GM23248 (cell line): Measurements from ENCODE around the gene NOS1. TPM values are rescaled to one million over a fixed set of nuclear protein-coding genes. Genes with fewer than 3 reads are reported as not detected.

Source experiments
- DNase-seq: peaks from one replicate; pipeline ENCODE4 v3.0.0-alpha.2; 2015
- H2AFZ ChIP-seq: fragments of 200-600 bp; sonication (generic); 2 replicates; pipeline ENCODE4 v1.6.1; 2016; ENCODE audit warnings: antibody characterized with exemption
- H3F3A ChIP-seq: fragments of 200-600 bp; sonication (generic); 2 replicates; pipeline ENCODE4 v1.6.1; 2016; ENCODE audit warnings: mild to moderate bottlenecking, antibody characterized with exemption, mixed run types; ENCODE audit not compliant: insufficient read depth
- H3K27ac ChIP-seq: fragments of 200-600 bp; sonication (generic); 2 replicates; pipeline ENCODE4 v1.5.1; 2016; ENCODE audit warnings: mild to moderate bottlenecking
- H3K27me3 ChIP-seq: fragments of 200-600 bp; sonication (generic); replicated peaks from 2 replicates; pipeline ENCODE4 v1.6.1; 2016; ENCODE audit warnings: mild to moderate bottlenecking; ENCODE audit not compliant: insufficient read depth
- H3K36me3 ChIP-seq: fragments of 200-600 bp; sonication (generic); 2 replicates; pipeline ENCODE4 v1.6.1; 2016; ENCODE audit warnings: low read depth, mild to moderate bottlenecking
- H3K4me1 ChIP-seq: fragments of 200-600 bp; sonication (generic); 2 replicates; pipeline ENCODE4 v1.6.1; 2016; ENCODE audit warnings: mild to moderate bottlenecking; ENCODE audit not compliant: insufficient read depth
- H3K4me2 ChIP-seq: fragments of 200-600 bp; sonication (generic); one replicate; pipeline ENCODE4 v1.6.1; 2016; ENCODE audit warnings: mild to moderate bottlenecking; ENCODE audit not compliant: unreplicated experiment
- H3K4me3 ChIP-seq: fragments of 200-600 bp; sonication (generic); 2 replicates; pipeline ENCODE4 v1.5.1; 2016; ENCODE audit warnings: mild to moderate bottlenecking
- H3K79me2 ChIP-seq: fragments of 200-600 bp; sonication (generic); 2 replicates; pipeline ENCODE4 v1.6.1; 2016; ENCODE audit warnings: mild to moderate bottlenecking; ENCODE audit not compliant: insufficient read depth
- H3K9ac ChIP-seq: fragments of 200-600 bp; sonication (generic); 2 replicates; pipeline ENCODE4 v1.6.1; 2016; ENCODE audit warnings: mild to moderate bottlenecking
- H3K9me2 ChIP-seq: fragments of 200-600 bp; sonication (generic); 2 replicates; pipeline ENCODE4 v1.6.1; 2016; ENCODE audit warnings: mixed run types, mild to moderate bottlenecking, moderate library complexity; ENCODE audit not compliant: insufficient read depth
- H3K9me3 ChIP-seq: fragments of 200-600 bp; sonication (generic); one replicate; pipeline ENCODE4 v1.6.1; 2017; ENCODE audit warnings: low read depth
- H4K20me1 ChIP-seq: fragments of 200-600 bp; sonication (generic); 2 replicates; pipeline ENCODE4 v1.6.0; 2016; ENCODE audit not compliant: insufficient read depth
- EZH2 ChIP-seq: fragments of 200-600 bp; sonication (generic); IDR thresholded peaks from 2 replicates; pipeline ENCODE4 v1.6.1; 2018; ENCODE audit warnings: antibody characterized with exemption, mild to moderate bottlenecking; ENCODE audit not compliant: insufficient read depth, poor library complexity, severe bottlenecking
- EZH2phosphoT487 ChIP-seq: fragments of 200-600 bp; sonication (generic); IDR thresholded peaks from 2 replicates; pipeline ENCODE4 v1.6.1; 2018; ENCODE audit warnings: antibody characterized with exemption, moderate library complexity, mild to moderate bottlenecking, low read depth; ENCODE audit not compliant: insufficient read depth
- WGBS, 2 experiments: methylation state at CpG; one replicate each; pipeline ENCODE4 v1.1.6; 2015 to 2017; ENCODE audit warnings: low lambda C conversion rate in 2 of 2, low coverage in 1 of 2; ENCODE audit errors: missing lambda C conversion rate in 2 of 2; 5-methylcytosine and 5-hydroxymethylcytosine counted together
- in situ Hi-C: fragments of 300-500 bp; cut with MboI; formaldehyde crosslinking; loops from 2 replicates; pipeline ENCODE4 v1.15.0; 2020
- polyA plus RNA-seq: library from polyadenylated mRNA; unstranded; fragments of >200 nt; fragmentation: Nextera tagmentation; extraction: Ambion mirVana; gene quantifications from 2 replicates; pipeline ENCODE4 v1.2.1, GENCODE V29; 2016
- total RNA-seq: library from RNA; depleted of rRNA; stranded (reverse); fragments of >200 nt; shearing (Covaris generic); gene quantifications from 2 replicates; pipeline ENCODE4 v1.2.3, GENCODE V29; 2014

Gene NOS1
- total and polyA plus RNA-seq, 2 experiments from 2014 or later: not detected

DNA sequence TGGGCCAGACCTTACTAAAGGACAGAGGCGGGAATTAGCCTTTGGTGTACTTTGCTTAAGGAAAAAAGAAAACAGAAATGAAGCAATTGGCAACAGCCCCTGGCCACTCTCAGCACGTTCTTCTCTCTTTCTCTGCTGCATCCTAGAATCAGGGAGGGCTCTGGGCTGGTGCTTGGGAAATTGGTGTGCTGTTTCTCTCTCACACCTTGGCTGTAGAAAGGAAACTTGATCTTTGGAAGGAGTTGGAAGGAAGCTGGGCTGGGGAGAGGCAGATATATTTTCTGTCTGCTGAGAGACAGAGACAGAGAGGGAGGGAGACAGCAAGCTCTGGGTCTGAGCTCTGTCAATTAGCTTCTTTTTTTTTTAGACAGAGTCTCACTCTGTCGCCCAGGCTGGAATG is 27.4 kb downstream of the NOS1 start:
- Histone ChIP-seq H4K20me1 (no peaks in the 10 kb centered on the region), H3F3A (no peaks in the 10 kb centered on the region), H3K27me3 (no peaks in the 10 kb centered on the region), H3K9me2 (no peaks in the 10 kb centered on the region), H3K79me2 (no peaks in the 10 kb centered on the region), H3K4me1 (no peaks in the 10 kb centered on the region), H3K4me3 (no peak overlapping the region), H3K9me3 (no peaks in the 10 kb centered on the region), H3K4me2 (no peak overlapping the region), H3K36me3 (no peaks in the 10 kb centered on the region), H3K27ac (no peak overlapping the region), H3K9ac (no peak overlapping the region), H2AFZ (no peak overlapping the region)
- no peak for DNase-seq
- in situ Hi-C loops: no loop called here
- TF ChIP-seq EZH2 (no peak), EZH2phosphoT487 (no peak)
- 18 to 23% methylated on average over 3 of the region's 3 CpGs for WGBS, 2 experiments

DNA sequence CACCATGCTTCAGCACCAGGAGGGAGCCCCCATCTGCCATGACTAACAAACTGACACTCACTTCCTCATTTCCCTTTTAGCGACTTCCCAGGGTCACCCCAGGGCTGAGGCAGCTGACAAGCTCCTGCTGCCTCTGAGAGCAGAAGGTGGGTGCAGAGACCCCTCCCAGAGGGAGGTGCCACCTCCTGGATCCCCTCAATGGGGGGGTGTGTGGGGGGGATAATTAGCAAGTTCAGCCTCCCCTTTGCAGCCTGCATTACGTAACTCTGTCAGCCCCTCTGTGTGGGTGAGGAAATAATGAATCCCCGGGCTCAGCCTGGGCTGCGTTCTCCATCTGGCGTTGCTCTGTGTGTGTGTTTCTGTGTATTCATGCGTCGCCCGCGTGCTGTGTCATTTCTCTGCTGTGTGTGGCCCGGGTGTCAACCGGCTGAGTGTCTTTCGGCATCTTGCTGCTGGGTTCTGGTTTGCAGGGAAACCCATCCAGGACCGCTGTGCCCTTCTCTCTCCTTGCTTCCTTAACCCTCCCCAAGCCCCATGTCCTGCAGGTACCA is 28.0 kb downstream of the NOS1 start:
- H3K4me1 ChIP-seq: no peaks in the 10 kb centered on the region
- no peaks in the 10 kb centered on the region for H3K27me3 ChIP-seq
- WGBS, 2 experiments: 3 to 8% methylated on average over 13 of the region's 13 CpGs
- in situ Hi-C loops: no loop called here
- TF ChIP-seq EZH2phosphoT487: no peak
- TF ChIP-seq EZH2: no peak
- H3K9me3 ChIP-seq: no peaks in the 10 kb centered on the region
- no peaks in the 10 kb centered on the region for H3K36me3 ChIP-seq
- H3F3A ChIP-seq: no peaks in the 10 kb centered on the region
- H2AFZ ChIP-seq: no peak overlapping the region
- H3K79me2 ChIP-seq: no peaks in the 10 kb centered on the region
- no peak overlapping the region for H3K27ac ChIP-seq
- no peaks in the 10 kb centered on the region for H4K20me1 ChIP-seq
- no peak overlapping the region for H3K4me2 ChIP-seq
- no peak overlapping the region for H3K4me3 ChIP-seq
- H3K9me2 ChIP-seq: no peaks in the 10 kb centered on the region
- DNase-seq: no peak
- no peak overlapping the region for H3K9ac ChIP-seq

DNA sequence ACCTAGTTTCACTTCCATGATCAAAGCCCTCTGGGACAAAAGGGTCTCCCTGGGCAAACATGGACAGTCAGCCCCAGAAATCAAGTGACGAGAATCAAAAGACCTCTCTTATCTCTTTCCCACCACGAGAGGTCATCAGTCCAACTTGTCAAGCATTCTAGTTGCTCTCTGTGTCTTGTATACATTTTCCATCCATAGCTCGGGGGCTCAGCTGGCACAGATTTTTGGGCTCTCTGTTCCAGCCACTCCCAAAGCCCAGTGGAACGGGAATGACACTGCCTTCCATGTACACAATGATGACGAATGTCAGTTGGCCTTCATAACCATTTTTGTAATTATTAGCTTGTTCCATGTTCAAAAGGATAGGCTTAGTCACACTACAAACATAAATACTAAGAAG is 29.7 kb downstream of the NOS1 start:
- in situ Hi-C loops: no loop called here
- Histone ChIP-seq H3K4me3 (no peak overlapping the region), H3K9me3 (no peaks in the 10 kb centered on the region), H2AFZ (no peak overlapping the region), H3K4me1 (no peaks in the 10 kb centered on the region), H3K27ac (no peak overlapping the region), H3K79me2 (no peaks in the 10 kb centered on the region), H3K36me3 (no peaks in the 10 kb centered on the region), H4K20me1 (no peaks in the 10 kb centered on the region), H3K27me3 (no peaks in the 10 kb centered on the region), H3K9ac (no peak overlapping the region), H3K4me2 (no peak overlapping the region), H3K9me2 (no peaks in the 10 kb centered on the region), H3F3A (no peaks in the 10 kb centered on the region)
- WGBS, 2 experiments: 22 to 23% methylated on average over 5 of the region's 5 CpGs
- TF ChIP-seq EZH2 (no peak), EZH2phosphoT487 (no peak)
- no peak for DNase-seq

DNA sequence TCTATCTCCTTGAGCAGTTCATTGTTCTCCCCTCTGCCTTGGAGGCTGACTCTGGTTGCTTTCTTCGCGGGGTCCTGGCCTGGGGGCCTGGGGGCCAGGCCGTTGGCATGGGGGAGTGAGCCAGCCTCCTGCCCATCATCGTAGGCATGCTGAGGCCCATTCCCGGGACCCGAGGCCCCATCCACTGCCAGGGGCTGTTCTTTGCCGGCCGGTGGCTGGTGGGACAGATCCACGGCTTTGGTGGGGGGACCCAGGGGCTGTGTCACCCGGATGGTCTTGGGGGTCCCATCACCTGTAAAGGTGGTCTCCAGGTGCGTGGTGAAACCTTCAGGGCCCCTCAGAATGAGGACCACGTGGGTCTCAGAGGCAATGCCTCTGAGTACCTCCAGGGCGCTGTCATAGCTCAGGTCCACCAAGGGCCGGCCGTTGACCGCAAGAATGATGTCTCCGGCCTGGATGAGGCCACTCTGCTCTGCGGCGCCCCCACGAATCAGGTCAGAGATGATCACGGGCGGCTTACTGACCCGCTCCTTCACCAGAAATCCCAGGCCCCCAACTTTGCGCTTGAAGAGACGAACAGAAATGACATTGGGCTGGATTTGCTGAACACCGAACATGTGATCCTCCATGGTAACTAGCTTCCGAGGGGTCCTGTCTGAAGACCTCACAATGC is 30.8 kb downstream of the NOS1 start:
- no peaks in the 10 kb centered on the region for H3K9me2 ChIP-seq
- no peaks in the 10 kb centered on the region for H3K9me3 ChIP-seq
- TF ChIP-seq EZH2: no peak
- no peak for TF ChIP-seq EZH2phosphoT487
- H3K4me3 ChIP-seq: no peak overlapping the region
- no peak overlapping the region for H3K27ac ChIP-seq
- no peaks in the 10 kb centered on the region for H3F3A ChIP-seq
- 62 to 71% methylated on average over 25 to 26 of the region's 27 CpGs for WGBS, 2 experiments
- no peaks in the 10 kb centered on the region for H3K79me2 ChIP-seq
- in situ Hi-C loops: no loop called here
- H2AFZ ChIP-seq: no peak overlapping the region
- H4K20me1 ChIP-seq: no peaks in the 10 kb centered on the region
- H3K9ac ChIP-seq: no peak overlapping the region
- no peaks in the 10 kb centered on the region for H3K27me3 ChIP-seq
- H3K4me2 ChIP-seq: no peak overlapping the region
- H3K4me1 ChIP-seq: no peaks in the 10 kb centered on the region
- H3K36me3 ChIP-seq: no peaks in the 10 kb centered on the region
- DNase-seq: no peak
